Metanephros (tissue), 2 donors: ENCODE measurements around the gene CDKL4. TPM values are rescaled to one million over a fixed set of nuclear protein-coding genes. Genes with fewer than 3 reads are reported as not detected.

Experiments
- small RNA-seq: library from RNA; depleted of rRNA; stranded (forward); fragments of <200 nt; gene quantifications from one replicate; pipeline ENCODE3, GENCODE V24; 2014; ENCODE audit warnings: low replicate concordance
- total RNA-seq: library from RNA; depleted of rRNA; stranded (reverse); fragments of >200 nt; gene quantifications from one replicate; pipeline ENCODE4 v1.2.3, GENCODE V29; 2014

The CDKL4 gene
- 2.6 TPM for total RNA-seq

DNA sequence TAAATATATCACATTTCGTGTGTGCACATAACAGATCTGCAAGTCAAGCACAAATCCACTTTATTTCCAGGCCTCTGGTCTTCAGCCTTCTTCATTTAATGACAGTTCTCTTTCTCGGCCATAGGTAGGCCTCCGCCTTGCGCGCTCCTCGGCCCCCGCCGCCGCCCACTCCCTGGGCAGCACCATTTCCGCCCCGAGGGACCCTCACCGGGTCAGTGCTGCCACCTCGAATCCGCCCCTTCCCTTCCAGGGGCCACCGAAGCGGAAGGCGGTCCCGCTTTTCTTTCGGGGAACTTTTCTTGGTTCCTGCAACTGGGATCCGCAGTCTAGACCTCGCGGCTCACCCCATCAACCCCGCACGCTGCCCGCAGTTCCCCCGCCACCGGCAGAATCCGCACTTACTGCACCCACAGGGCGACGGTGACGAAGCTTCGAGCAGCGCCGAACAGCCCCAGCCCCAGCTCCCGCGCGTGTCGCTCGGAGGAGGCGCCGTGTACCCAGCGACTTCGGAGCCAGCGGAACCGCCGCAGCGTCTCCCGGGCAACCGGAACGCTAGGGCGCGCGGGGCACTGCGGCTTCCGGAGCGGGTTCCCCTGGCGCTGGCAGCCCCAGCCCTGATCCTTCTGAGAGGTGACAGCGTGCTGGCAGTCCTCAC lies at the start of gene CDKL4:
Gene CDKL4 (minus strand): TSS at position 502 of the 655 bp plus-strand sequence.

Small RNAs within 50 kb of the gene (small RNA-seq; reads per million reads assigned to genes)
- gene RF00019 (not detected), gene RF00272 (not detected)

Other genes starting within 250 kb of the CDKL4 start
- gene SOS1, start 122.9 kb downstream of the CDKL4 start, total RNA-seq = 37.7 TPM
- gene MAP4K3, start 193.3 kb upstream of the CDKL4 start, total RNA-seq = 130 TPM